Measurements from ENCODE around the gene PNKP. TPM values are rescaled to one million over a fixed set of nuclear protein-coding genes. Genes with fewer than 3 reads are reported as not detected.

PNKP gene
- total RNA-seq, 2 donors from 2014 or later, result 161 to 163 TPM

- DNase-seq, result no peak
- H3K36me3 Mint-ChIP-seq (ENCODE audit: low read depth), result peaks cover 63% of the 10 kb centered on the region
- no peak overlapping the region for H3K27ac Mint-ChIP-seq
- Histone ChIP-seq H3K9ac (ENCODE audit: extremely low read depth, low read length, poor library complexity, severe bottlenecking) (no peak overlapping the region), H3K4me3 (ENCODE audit: low read length) (no peak overlapping the region), H3K9me3 (ENCODE audit: control insufficient read depth, low read length) (no peaks in the 10 kb centered on the region), H3K27me3 (ENCODE audit: control insufficient read depth, insufficient read depth, low read length, poor library complexity, severe bottlenecking) (no peaks in the 10 kb centered on the region), H3K27ac (ENCODE audit: low read depth, low read length) (no peak overlapping the region), H3K4me1 (ENCODE audit: control insufficient read depth, insufficient read depth, low read length) (no peaks in the 10 kb centered on the region), H3K36me3 (ENCODE audit: control insufficient read depth, insufficient read depth, low read length) (peaks cover 51% of the 10 kb centered on the region)
- H3K9me3 Mint-ChIP-seq, result no peaks in the 10 kb centered on the region
- no peak overlapping the region for H3K4me3 Mint-ChIP-seq
- TF ChIP-seq CTCF (conservative IDR thresholded peaks at IDR 0.05), result no peak
- 95 to 100% methylated on average over 4 to 12 of the region's 12 CpGs for WGBS, 2 experiments (ENCODE audit: insufficient coverage in 1 of 2, insufficient read length in 1 of 2)
- H3K4me1 Mint-ChIP-seq, result no peaks in the 10 kb centered on the region
- H3K27me3 Mint-ChIP-seq (ENCODE audit: insufficient read depth), result no peaks in the 10 kb centered on the region
Measured at GRCh38 chr19:49835562-49835961, 31.8 kb downstream of the PNKP start.

- Mint-ChIP-seq H3K4me3 (no peak overlapping the region), H3K4me1 (no peaks in the 10 kb centered on the region), H3K27ac (no peak overlapping the region), H3K27me3 (ENCODE audit: insufficient read depth) (no peaks in the 10 kb centered on the region), H3K9me3 (no peaks in the 10 kb centered on the region), H3K36me3 (ENCODE audit: low read depth) (peaks cover 44% of the 10 kb centered on the region)
- peaks cover 34% of the 10 kb centered on the region for H3K36me3 ChIP-seq (ENCODE audit: control insufficient read depth, insufficient read depth, low read length)
- no peaks in the 10 kb centered on the region for H3K4me1 ChIP-seq (ENCODE audit: control insufficient read depth, insufficient read depth, low read length)
- DNase-seq, result no peak
- H3K27me3 ChIP-seq (ENCODE audit: control insufficient read depth, insufficient read depth, low read length, poor library complexity, severe bottlenecking), result no peaks in the 10 kb centered on the region
- no peak overlapping the region for H3K4me3 ChIP-seq (ENCODE audit: low read length)
- no peak overlapping the region for H3K9ac ChIP-seq (ENCODE audit: extremely low read depth, low read length, poor library complexity, severe bottlenecking)
- 95 to 98% methylated on average over 5 to 7 of the region's 7 CpGs for WGBS, 2 experiments (ENCODE audit: insufficient coverage in 1 of 2, insufficient read length in 1 of 2)
- no peak for TF ChIP-seq CTCF (conservative IDR thresholded peaks at IDR 0.05)
- no peak overlapping the region for H3K27ac ChIP-seq (ENCODE audit: low read depth, low read length)
- H3K9me3 ChIP-seq (ENCODE audit: control insufficient read depth, low read length), result no peaks in the 10 kb centered on the region
Measured at GRCh38 chr19:49833599-49833998, 33.8 kb downstream of the PNKP start.

GRCh38 chr19:49832556-49832955 lies 34.8 kb downstream of the PNKP start:
- peaks cover 33% of the 10 kb centered on the region for H3K36me3 ChIP-seq (ENCODE audit: control insufficient read depth, insufficient read depth, low read length)
- H3K4me1 ChIP-seq (ENCODE audit: control insufficient read depth, insufficient read depth, low read length), result no peaks in the 10 kb centered on the region
- H3K27ac Mint-ChIP-seq, result no peak overlapping the region
- H3K4me3 ChIP-seq (ENCODE audit: low read length), result no peak overlapping the region
- WGBS, 2 experiments (ENCODE audit: insufficient coverage in 1 of 2, insufficient read length in 1 of 2), result 90 to 100% methylated on average over 2 to 9 of the region's 9 CpGs
- H3K27ac ChIP-seq (ENCODE audit: low read depth, low read length), result no peak overlapping the region
- no peak for TF ChIP-seq CTCF (conservative IDR thresholded peaks at IDR 0.05)
- H3K9me3 Mint-ChIP-seq, result no peaks in the 10 kb centered on the region
- H3K9ac ChIP-seq (ENCODE audit: extremely low read depth, low read length, poor library complexity, severe bottlenecking), result no peak overlapping the region
- no peaks in the 10 kb centered on the region for H3K4me1 Mint-ChIP-seq
- H3K9me3 ChIP-seq (ENCODE audit: control insufficient read depth, low read length), result no peaks in the 10 kb centered on the region
- H3K36me3 Mint-ChIP-seq (ENCODE audit: low read depth), result peaks cover 35% of the 10 kb centered on the region
- no peaks in the 10 kb centered on the region for H3K27me3 Mint-ChIP-seq (ENCODE audit: insufficient read depth)
- no peak for DNase-seq
- no peaks in the 10 kb centered on the region for H3K27me3 ChIP-seq (ENCODE audit: control insufficient read depth, insufficient read depth, low read length, poor library complexity, severe bottlenecking)
- no peak overlapping the region for H3K4me3 Mint-ChIP-seq

Measured in endodermal cell (in vitro differentiated cells).